ENCODE results near the gene PSMD11.

GRCh38 chr17:32445497-32445896 is 1.2 kb downstream of the PSMD11 start:
- TF ChIP-seq, protein P1, sequence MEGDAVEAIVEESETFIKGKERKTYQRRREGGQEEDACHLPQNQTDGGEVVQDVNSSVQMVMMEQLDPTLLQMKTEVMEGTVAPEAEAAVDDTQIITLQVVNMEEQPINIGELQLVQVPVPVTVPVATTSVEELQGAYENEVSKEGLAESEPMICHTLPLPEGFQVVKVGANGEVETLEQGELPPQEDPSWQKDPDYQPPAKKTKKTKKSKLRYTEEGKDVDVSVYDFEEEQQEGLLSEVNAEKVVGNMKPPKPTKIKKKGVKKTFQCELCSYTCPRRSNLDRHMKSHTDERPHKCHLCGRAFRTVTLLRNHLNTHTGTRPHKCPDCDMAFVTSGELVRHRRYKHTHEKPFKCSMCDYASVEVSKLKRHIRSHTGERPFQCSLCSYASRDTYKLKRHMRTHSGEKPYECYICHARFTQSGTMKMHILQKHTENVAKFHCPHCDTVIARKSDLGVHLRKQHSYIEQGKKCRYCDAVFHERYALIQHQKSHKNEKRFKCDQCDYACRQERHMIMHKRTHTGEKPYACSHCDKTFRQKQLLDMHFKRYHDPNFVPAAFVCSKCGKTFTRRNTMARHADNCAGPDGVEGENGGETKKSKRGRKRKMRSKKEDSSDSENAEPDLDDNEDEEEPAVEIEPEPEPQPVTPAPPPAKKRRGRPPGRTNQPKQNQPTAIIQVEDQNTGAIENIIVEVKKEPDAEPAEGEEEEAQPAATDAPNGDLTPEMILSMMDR (optimal IDR thresholded peaks at IDR 0.05 in 1 of 3, IDR thresholded peaks at IDR 0.05 in 1 of 3, conservative IDR thresholded peaks at IDR 0.05 in 1 of 3; ENCODE audit: extremely low read depth in 1 of 3, insufficient read depth in 2 of 3, low read length in 3 of 3) = no peak
- TF ChIP-seq EZH2 (IDR thresholded peaks at IDR 0.05; ENCODE audit: low read length) = no peak
